Hematopoietic multipotent progenitor cell treated with erythropoietin and hydrocortisone succinate and interleukin-3 and kit ligand, for 4 days (in vitro differentiated cells): ENCODE measurements around the gene ADCY10.

Experiments
- DNase-seq: peaks from one replicate; pipeline ENCODE4 v3.0.0-alpha.2; 2015

Gene ADCY10

GRCh38 chr1:167805041-167805556 lies 108.8 kb downstream of the ADCY10 start:
- peak; percentile 87 for DNase-seq

- DNase-seq = peak; percentile 97
These were observed 110.4 kb downstream of the ADCY10 start for GRCh38 chr1:167803358-167804207.

- DNase-seq = no peak
These were observed 111.7 kb downstream of the ADCY10 start for GRCh38 chr1:167802235-167802634.

GRCh38 chr1:167800251-167800650 lies 113.7 kb downstream of the ADCY10 start:
- DNase-seq = no peak

GRCh38 chr1:167799747-167800146 lies 114.2 kb downstream of the ADCY10 start:
- DNase-seq = no peak

- DNase-seq = no peak
These were observed 115.0 kb downstream of the ADCY10 start for GRCh38 chr1:167798952-167799351.

- DNase-seq = peak; percentile 88
These were observed 116.9 kb downstream of the ADCY10 start for GRCh38 chr1:167797015-167797414.

GRCh38 chr1:167795810-167796740 lies 117.9 kb downstream of the ADCY10 start:
- no peak for DNase-seq

- no peak for DNase-seq
These were observed 119.9 kb downstream of the ADCY10 start for GRCh38 chr1:167794043-167794442.

- no peak for DNase-seq
These were observed 121.8 kb downstream of the ADCY10 start for GRCh38 chr1:167792188-167792565.

- DNase-seq = peak; percentile 28
These were observed 122.4 kb downstream of the ADCY10 start for GRCh38 chr1:167791281-167792187.

GRCh38 chr1:167790117-167790516 lies 123.8 kb downstream of the ADCY10 start:
- DNase-seq = no peak

- no peak for DNase-seq
These were observed 124.4 kb downstream of the ADCY10 start for GRCh38 chr1:167789501-167789900.

GRCh38 chr1:167786502-167786901 lies 127.4 kb downstream of the ADCY10 start:
- DNase-seq = no peak

- DNase-seq = no peak
These were observed 128.9 kb downstream of the ADCY10 start for GRCh38 chr1:167784876-167785550.

- DNase-seq = no peak
These were observed 131.0 kb downstream of the ADCY10 start for GRCh38 chr1:167782946-167783345.

GRCh38 chr1:167781558-167781957 lies 132.4 kb downstream of the ADCY10 start:
- DNase-seq = no peak

GRCh38 chr1:167777269-167777650 lies 136.7 kb downstream of the ADCY10 start:
- DNase-seq = no peak

GRCh38 chr1:167776616-167777268 lies 137.2 kb downstream of the ADCY10 start:
- no peak for DNase-seq

- no peak for DNase-seq
These were observed 137.8 kb downstream of the ADCY10 start for GRCh38 chr1:167776151-167776550.

GRCh38 chr1:167775178-167775577 lies 138.8 kb downstream of the ADCY10 start:
- no peak for DNase-seq
